CD4-positive, alpha-beta T cell treated with Interferon alpha-2 for 1 hour (primary cell): Measurements from ENCODE around the gene AP5S1.
A peak's percentile ranks its signal among the peaks of the same experiment; 100 is the strongest.
"Not testable (repeated sequence)": the region's sequence is repeated elsewhere in the genome, so short reads cannot be mapped to it uniquely, and the experiment has no call there.

Experiments used
- DNase-seq, 2 donors: peaks; one replicate each; pipeline ENCODE4 v3.0.0-alpha.2; 2020 to 2022

Gene AP5S1

GRCh38 chr20:3812975-3813847 is 7.1 kb upstream of the AP5S1 start:
- DNase-seq, result no peak

GRCh38 chr20:3813848-3814581 is 6.3 kb upstream of the AP5S1 start:
- DNase-seq, result peak in 1 of 2 donors; percentile 37

- DNase-seq, result no peak
These were observed 5.3 kb upstream of the AP5S1 start for GRCh38 chr20:3814928-3815495.

- DNase-seq, result peak in 1 of 2 donors; percentile 55
These were observed 4.5 kb upstream of the AP5S1 start for GRCh38 chr20:3815703-3816315.

- peak; percentile 32 to 44 for DNase-seq
These were observed 1.9 kb upstream of the AP5S1 start for GRCh38 chr20:3818155-3819151.

- no peak for DNase-seq
These were observed 818 bp upstream of the AP5S1 start for GRCh38 chr20:3819411-3820047.

GRCh38 chr20:3820901-3821727 is 767 bp downstream of the AP5S1 start:
- DNase-seq, result no peak

- DNase-seq, result no peak
These were observed 1.6 kb downstream of the AP5S1 start for GRCh38 chr20:3821996-3822395.

- DNase-seq, result no peak
These were observed 3.5 kb downstream of the AP5S1 start for GRCh38 chr20:3823881-3824280.

- no peak for DNase-seq
These were observed 5.2 kb downstream of the AP5S1 start for GRCh38 chr20:3825526-3825925.

GRCh38 chr20:3826420-3826819 is 6.1 kb downstream of the AP5S1 start:
- DNase-seq, result no peak

- DNase-seq, result no peak
These were observed 8.5 kb downstream of the AP5S1 start for GRCh38 chr20:3828798-3829197.

- not testable (repeated sequence) for DNase-seq
These were observed 9.5 kb downstream of the AP5S1 start for GRCh38 chr20:3829891-3830290.

- no peak for DNase-seq
These were observed 15.8 kb downstream of the AP5S1 start for GRCh38 chr20:3836132-3836531.

GRCh38 chr20:3839328-3839727 is 19.0 kb downstream of the AP5S1 start:
- DNase-seq, result no peak

GRCh38 chr20:3840201-3840600 is 19.9 kb downstream of the AP5S1 start:
- not testable (repeated sequence) for DNase-seq

GRCh38 chr20:3842348-3842930 is 22.1 kb downstream of the AP5S1 start:
- DNase-seq, result no peak

GRCh38 chr20:3843490-3843889 is 23.1 kb downstream of the AP5S1 start:
- DNase-seq, result no peak

- not testable (repeated sequence) for DNase-seq
These were observed 23.8 kb downstream of the AP5S1 start for GRCh38 chr20:3843990-3844619.

- no peak for DNase-seq
These were observed 26.0 kb downstream of the AP5S1 start for GRCh38 chr20:3846378-3846739.
